HG03039 (cell line): ENCODE measurements around the gene SLAIN2.
"Not testable (repeated sequence)": the region's sequence is repeated elsewhere in the genome, so short reads cannot be mapped to it uniquely, and the experiment has no call there.

ENCODE experiments used
- ATAC-seq: cut with Tn5 transposase; IDR thresholded peaks from one replicate; pipeline ENCODE4 v1.9.1; 2021; ENCODE audit warnings: mild to moderate bottlenecking, moderate library complexity; ENCODE audit not compliant: unreplicated experiment

The SLAIN2 gene

GRCh38 chr4:48432017-48432416, 90.7 kb downstream of the SLAIN2 start:
- ATAC-seq: no peak

- no peak for ATAC-seq
These were observed 95.0 kb downstream of the SLAIN2 start for GRCh38 chr4:48436318-48436717.

- no peak for ATAC-seq
These were observed 98.7 kb downstream of the SLAIN2 start for GRCh38 chr4:48439988-48440387.

- not testable (repeated sequence) for ATAC-seq
These were observed 99.6 kb downstream of the SLAIN2 start for GRCh38 chr4:48440914-48441313.

- no peak for ATAC-seq
These were observed 104.4 kb downstream of the SLAIN2 start for GRCh38 chr4:48445704-48446103.

GRCh38 chr4:48446642-48447041, 105.3 kb downstream of the SLAIN2 start:
- no peak for ATAC-seq

- no peak for ATAC-seq
These were observed 107.8 kb downstream of the SLAIN2 start for GRCh38 chr4:48449151-48449550.

- ATAC-seq: no peak
These were observed 109.4 kb downstream of the SLAIN2 start for GRCh38 chr4:48450740-48451139.

- ATAC-seq: not testable (repeated sequence)
These were observed 110.3 kb downstream of the SLAIN2 start for GRCh38 chr4:48451656-48452055.

- ATAC-seq: no peak
These were observed 113.3 kb downstream of the SLAIN2 start for GRCh38 chr4:48454591-48454990.

- no peak for ATAC-seq
These were observed 119.7 kb downstream of the SLAIN2 start for GRCh38 chr4:48461000-48461399.

- ATAC-seq: no peak
These were observed 121.0 kb downstream of the SLAIN2 start for GRCh38 chr4:48462363-48462762.

GRCh38 chr4:48467442-48467841, 126.1 kb downstream of the SLAIN2 start:
- no peak for ATAC-seq

- no peak for ATAC-seq
These were observed 126.6 kb downstream of the SLAIN2 start for GRCh38 chr4:48467891-48468290.

- no peak for ATAC-seq
These were observed 128.8 kb downstream of the SLAIN2 start for GRCh38 chr4:48470137-48470536.

GRCh38 chr4:48470570-48470969, 129.2 kb downstream of the SLAIN2 start:
- no peak for ATAC-seq

GRCh38 chr4:48472794-48473193, 131.5 kb downstream of the SLAIN2 start:
- ATAC-seq: no peak

GRCh38 chr4:48475770-48476169, 134.4 kb downstream of the SLAIN2 start:
- ATAC-seq: no peak
